GM12872 (cell line): Measurements from ENCODE around the gene SPINK13.

Experiments used
- CTCF ChIP-seq: IDR thresholded peaks from 3 replicates; pipeline ENCODE4 v1.5.1; 2011; ENCODE audit warnings: low read depth, mild to moderate bottlenecking, low read length, moderate library complexity; ENCODE audit not compliant: insufficient read depth

SPINK13 gene

GRCh38 chr5:148238418-148238794 is 30.2 kb upstream of the SPINK13 start, which contains the start of gene MARCOL:
Gene MARCOL, plus strand, starts transcription at chr5:148238525. Its CDS starts 73 bp downstream, at chr5:148238598.
- no peak for TF ChIP-seq CTCF

DNA sequence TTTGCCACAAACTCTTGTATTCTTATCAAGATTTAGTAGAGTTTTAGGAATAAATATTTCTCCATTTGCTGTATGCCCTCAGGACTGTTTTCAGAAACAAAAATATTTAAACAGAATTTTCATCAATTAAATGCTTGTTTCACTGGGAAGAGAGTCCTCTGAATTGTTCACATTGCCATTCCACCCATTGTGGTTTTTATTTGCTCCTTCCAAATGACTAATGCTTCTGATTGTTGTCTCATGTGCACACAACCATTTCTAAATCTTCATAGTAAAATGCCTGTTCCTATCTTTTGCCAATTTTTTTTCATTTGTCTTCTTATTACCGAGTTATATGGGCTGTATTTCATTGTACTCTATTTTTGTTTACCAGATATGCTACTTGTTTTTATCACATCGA is 19.7 kb upstream of the SPINK13 start:
- no peak for TF ChIP-seq CTCF

DNA sequence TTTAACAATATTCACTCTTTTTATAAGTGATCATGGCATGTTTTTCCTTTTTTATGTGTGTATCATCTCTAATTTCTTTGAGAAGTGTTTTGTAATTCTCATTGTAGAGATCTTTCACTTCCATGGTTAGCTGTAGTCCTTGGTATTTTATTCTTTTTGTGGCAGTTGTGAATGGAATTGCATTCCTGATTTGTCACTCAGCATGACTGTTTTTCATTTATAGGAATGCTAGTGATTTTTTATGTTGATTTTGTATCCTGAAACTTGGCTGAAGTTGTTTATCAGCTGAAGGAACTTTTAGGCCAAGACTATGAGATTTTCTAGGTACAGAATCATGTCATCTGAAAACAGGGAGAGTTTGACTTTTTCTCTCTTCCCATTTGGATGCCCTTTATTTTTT is 13.1 kb upstream of the SPINK13 start:
- TF ChIP-seq CTCF: no peak

DNA sequence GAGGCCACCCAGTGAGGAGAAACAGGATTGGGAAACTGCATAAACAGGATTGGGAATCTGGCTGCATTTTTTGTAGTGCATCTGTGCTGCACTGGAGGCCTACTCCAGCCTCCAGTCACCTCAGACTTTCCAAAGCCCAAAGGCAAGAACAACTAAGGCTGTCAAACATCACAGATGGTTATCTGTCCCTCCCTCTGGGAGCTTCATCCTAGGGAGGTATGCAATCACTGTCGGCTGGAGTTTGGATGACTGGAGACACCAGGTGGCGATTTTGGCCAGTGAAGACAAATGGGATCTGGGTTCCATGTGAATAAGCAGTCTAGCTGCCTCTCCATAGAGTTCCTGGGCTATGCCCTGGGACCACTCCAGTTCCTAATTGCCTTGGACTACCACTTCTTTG is 9.3 kb upstream of the SPINK13 start:
- no peak for TF ChIP-seq CTCF

DNA sequence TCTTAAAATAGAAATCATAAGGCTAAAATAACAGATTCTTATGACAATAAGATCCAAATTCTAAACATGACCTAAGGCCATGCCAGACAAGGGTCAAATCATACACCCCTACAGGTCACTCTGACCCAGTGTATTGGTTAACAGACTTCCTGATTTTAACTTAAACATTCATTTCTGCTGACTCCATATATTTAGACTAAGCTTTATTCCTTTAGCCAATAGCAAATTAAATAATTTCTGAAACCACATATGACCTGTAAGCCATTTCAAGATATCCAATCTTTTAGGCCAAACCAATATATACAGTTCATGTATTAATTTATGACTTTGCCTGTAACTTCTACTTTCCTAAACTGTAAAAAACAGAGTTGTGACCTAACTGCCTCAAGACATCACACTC is 7.4 kb upstream of the SPINK13 start:
- no peak for TF ChIP-seq CTCF

GRCh38 chr5:148267962-148268361 is 632 bp upstream of the SPINK13 start:
- no peak for TF ChIP-seq CTCF

GRCh38 chr5:148290271-148291195 is 21.9 kb downstream of the SPINK13 start:
- 0 out of 3 replicates have a peak, but pooled peaks have one; percentile 32 for TF ChIP-seq CTCF
